ENCODE data around the gene NALCN.
A peak's percentile ranks its signal among the peaks of the same experiment; 100 is the strongest.
"Not testable (repeated sequence)": the region's sequence is repeated elsewhere in the genome, so short reads cannot be mapped to it uniquely, and the experiment has no call there.

NALCN gene

GRCh38 chr13:101331731-101332130, 84.6 kb downstream of the NALCN start:
- no peak for DNase-seq

DNA sequence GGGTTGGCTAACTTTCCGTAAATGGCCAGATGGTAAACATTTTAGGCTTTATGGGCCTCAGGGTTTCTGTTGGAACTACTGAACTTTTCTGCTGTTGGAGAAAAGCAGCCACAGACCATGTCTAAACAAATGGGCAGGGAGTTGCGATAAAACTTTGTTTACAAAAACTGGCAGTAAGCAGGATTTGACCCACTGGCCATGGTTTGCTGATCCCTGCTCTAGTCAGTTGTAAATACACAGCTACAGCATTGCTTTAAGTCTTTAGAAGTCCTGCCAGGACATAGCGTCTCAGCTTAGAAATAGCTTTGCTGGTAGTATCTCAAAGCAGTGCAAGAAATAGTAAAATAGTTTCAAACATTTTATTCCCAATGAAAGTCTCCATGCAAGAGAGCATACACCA, 88.4 kb downstream of the NALCN start:
- DNase-seq, result no peak

DNA sequence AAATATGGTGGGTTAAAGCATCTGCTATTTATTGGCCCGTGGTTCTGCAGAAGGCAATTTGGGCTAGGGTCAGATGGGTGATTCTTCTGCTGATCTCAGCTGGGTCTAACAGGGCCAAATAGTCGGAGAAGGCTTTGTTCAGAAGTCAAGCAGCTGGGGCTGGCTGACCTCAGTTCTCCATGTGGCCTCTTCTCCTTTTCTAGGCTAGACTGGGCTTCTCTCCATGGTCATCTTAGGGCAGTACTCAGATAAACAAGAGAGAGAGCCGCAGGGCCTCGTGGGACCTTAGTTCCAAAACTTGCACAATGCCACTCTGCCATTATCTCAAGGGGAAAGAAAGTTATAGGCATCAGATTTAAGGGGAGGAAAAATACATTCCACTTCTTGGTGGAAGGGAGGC, 89.6 kb downstream of the NALCN start:
- no peak for DNase-seq

DNA sequence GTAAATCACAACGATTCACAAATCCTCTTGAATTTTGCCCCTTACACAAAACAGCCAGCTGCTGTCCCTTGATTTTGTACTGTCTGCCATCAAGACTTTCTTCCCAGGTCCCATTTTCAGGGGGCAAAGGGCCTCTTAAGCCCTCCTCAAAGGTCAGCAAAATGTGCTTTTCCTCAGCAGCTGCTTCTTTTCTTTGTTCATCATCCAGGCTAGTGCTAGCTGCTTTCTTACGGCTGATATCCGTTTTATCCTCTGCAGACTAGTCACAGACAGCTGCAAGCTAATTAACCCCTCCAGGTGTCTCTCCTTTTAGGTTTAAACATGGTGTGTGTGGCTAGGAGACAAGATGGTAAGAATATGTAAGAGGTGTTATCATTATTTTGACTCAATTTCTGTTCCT, 90.9 kb downstream of the NALCN start:
- DNase-seq, result no peak

GRCh38 chr13:101323601-101324000, 92.7 kb downstream of the NALCN start:
- DNase-seq, result no peak

GRCh38 chr13:101317986-101318523, 98.3 kb downstream of the NALCN start:
- DNase-seq, result no peak

DNA sequence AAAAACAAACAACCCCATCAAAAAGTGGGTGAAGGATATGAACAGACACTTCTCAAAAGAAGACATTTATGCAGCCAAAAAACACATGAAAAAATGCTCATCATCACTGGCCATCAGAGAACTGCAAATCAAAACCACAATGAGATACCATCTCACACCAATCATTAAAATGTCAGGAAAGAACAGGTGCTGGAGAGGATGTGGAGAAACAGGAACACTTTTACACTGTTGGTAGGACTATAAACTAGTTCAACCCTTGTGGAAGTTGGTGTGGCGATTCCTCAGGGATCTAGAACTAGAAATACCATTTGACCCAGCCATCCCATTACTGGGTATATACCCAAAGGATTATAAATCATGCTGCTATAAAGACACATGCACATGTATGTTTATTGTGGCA, 102.8 kb downstream of the NALCN start:
- not testable (repeated sequence) for DNase-seq

DNA sequence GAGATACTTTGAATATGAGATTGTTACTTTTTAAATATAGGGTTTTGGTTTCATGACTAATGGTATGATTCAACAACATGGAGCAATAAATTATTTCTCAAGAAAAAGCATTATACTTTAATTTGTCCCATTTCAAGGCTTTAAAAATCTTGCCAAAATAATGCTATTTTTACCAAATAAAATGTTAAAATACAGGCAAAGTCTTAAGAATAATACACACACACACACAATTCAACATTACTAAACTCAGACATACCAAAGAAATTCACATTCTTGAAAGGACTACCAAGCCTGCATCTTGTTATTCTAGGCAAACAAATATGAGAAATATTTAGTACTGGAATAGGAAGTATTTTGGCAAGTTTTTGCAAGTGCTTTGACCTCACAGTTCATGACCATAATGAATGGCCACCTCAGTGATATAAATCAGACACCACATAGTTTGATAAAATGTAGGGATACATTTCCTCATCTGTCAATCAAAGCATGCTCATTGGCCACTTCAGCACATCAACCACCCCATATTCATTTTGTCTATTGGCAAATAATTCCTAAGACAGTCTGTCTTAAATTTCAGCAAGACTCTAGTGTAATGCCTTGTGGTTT, 107.2 kb downstream of the NALCN start:
- DNase-seq, result no peak

DNA sequence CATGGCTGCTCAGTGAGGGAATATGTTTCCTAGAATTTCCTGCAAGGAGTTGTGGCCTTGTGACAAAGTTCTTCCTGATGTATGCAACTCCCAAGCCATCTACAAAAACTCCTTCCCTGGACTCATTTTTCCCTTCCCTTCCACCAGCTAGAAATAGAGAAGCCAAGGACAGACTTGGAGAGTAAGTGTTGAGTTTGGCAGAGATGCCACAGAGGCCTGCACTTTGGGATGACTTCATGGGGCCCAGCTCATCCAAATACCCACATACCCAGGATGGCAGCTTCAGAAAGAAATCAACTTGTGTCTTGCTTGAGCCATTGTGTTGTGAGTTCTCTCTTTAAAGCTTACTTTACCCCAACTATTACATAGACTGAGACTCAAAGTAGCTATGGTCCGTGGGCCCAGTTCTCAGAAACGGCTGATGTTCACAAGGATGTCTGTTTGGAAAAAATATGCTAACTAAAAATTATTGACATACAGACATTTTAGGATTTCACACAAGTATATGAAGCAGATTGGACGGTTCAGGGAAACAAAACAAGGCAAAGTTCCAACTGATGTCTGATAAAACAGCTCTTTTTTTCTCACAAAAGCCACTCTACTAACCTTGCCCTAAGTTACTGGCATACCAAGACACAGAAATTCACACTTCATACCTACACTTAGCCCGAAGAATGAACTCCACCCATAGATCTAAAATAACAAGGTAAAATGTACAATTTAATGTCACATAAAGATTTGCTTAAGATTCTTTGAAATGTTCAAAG, 107.9 kb downstream of the NALCN start:
- no peak for DNase-seq

- DNase-seq, result no peak
These were observed 109.1 kb downstream of the NALCN start for GRCh38 chr13:101307181-101307701.

DNA sequence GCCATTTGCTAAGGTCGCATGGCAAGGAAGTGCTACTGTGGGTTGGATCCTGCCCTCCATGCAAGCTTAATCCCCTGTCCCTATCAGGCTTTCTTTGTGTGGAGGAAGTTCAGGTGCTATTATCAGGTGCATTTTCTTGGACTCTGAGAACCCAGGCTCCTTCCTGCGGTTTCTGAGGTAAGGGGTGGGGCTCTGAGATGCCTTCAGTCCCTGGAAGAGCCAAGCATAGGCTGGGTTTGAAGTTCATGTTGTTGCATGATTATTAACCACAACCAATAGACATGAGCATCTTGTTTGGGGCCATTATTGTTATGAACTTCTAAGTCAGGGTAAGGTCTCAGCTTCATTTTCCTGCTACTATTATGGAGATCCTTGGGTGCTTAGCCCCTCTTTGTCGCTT, 109.5 kb downstream of the NALCN start:
- no peak for DNase-seq

- DNase-seq, result no peak
These were observed 110.3 kb downstream of the NALCN start for GRCh38 chr13:101305981-101306411.

GRCh38 chr13:101303521-101303920, 112.8 kb downstream of the NALCN start:
- no peak for DNase-seq

DNA sequence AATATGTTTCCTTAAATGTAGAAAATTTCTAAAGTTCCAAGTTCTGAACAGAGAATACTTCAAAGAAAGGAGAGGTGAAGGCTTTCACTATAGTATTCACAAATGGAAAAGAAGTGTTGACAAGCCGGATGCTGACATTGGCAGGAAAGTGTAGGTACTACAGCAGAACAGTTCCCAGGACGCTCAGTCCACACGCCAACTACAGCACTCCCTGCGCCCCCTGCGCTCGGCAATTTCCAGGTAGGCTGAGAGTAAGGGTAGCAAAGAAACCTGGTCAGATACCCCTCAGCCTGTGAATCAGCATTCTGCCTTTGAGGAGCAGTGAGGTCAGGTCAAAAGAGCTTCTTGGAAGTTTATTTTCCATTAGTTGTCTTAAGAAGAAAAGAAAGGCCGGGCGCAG, 115.3 kb downstream of the NALCN start:
- no peak for DNase-seq

- no peak for DNase-seq
These were observed 115.8 kb downstream of the NALCN start for GRCh38 chr13:101300531-101300930.

DNA sequence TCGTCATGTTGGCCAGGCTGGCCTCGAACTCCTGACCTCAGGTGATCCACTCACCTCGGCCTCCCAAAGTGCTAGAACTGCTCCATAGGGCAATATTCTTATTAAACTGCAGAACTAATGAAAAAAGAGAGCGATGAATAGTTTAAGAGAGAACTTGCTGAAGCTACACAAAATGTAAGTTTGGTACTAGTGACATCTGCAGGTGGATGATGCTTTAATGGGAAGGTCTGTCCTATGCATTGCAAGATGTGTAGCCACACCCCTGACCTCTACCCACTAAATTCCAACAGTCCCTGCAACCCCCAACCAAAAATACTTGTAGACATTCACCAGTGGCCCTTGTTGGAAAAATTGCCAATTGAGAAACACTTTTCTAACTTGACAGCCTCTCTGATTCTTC, 117.8 kb downstream of the NALCN start:
- no peak for DNase-seq

- no peak for DNase-seq
These were observed 118.5 kb downstream of the NALCN start for GRCh38 chr13:101297794-101298193.

GRCh38 chr13:101292711-101293110, 123.6 kb downstream of the NALCN start:
- DNase-seq, result no peak

GRCh38 chr13:101291646-101292515, 124.4 kb downstream of the NALCN start:
- no peak for DNase-seq

DNA sequence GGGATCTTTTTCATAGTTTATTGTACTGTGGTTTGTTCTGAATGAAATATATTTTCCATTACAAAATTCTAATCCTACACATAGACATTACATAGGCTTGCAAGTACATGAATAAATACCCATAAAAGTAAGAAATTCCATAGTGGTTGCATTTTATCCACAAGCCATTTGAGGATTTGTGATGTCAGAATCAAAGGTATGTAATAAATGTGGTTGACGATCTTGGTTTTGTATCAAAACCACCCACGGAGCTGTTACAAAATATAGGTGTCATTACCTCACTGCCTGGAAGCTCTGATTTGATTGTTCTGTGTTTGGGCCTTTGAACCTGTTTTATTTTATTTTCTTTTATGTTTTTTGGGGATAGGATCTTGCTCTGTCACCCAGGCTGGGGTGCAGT, 125.1 kb downstream of the NALCN start:
- no peak for DNase-seq

GRCh38 chr13:101289764-101290163, 126.5 kb downstream of the NALCN start:
- DNase-seq, result peak in 1 of 2 donors; percentile 3

DNA sequence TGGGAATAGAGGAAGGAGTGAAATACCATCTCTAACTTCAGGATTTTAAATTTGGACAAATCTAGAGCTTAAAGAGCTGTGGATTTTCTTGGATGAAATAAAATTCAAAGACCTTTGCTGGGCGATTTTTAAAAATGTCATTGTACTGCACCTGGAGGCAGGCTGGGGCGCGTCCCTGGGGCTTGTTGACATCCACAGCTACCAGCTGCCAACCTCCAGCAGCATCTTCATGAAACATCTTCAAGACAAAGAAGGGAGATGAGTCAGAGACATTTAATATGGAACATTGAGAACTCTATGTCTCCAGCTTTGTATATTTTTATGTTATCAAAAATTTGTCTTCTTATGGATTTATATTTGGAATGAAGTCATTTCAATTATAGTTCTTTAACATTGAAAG, 132.5 kb downstream of the NALCN start:
- DNase-seq, result no peak

DNA sequence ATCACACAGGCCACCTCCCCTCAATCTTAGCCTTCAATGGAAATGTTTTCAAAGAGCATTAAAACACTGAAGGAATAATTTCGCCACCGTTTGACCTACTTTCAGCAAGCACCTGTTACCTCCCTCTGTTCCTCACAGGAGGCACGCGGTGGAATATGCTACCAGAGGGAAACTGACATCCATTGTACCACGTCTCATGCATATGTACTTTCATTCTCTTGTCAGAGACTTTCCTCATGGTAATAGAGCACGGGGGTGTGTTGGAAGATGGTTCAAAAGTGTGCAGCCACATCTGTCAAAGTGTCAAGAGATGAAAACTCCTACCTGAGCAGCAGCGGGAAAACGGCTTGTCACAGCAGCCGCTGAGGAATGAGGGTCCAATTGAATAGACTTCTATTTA, 143.4 kb downstream of the NALCN start:
- DNase-seq, result no peak

All from stimulated activated CD4-positive, alpha-beta T cell treated with anti-CD3 and anti-CD28 coated beads, Interleukin-2, amount 100 ng/mL, for 24 hours (primary cell).